H1 (cell line): ENCODE data around the gene PHOSPHO1. TPM values are rescaled to one million over a fixed set of nuclear protein-coding genes. Genes with fewer than 3 reads are reported as not detected.

ENCODE experiments used
- BACH1 ChIP-seq: IDR thresholded peaks from 2 replicates; pipeline ENCODE4 v1.6.1; 2012; ENCODE audit warnings: low read length, improper control_type of control experiment
- CHD1 ChIP-seq: IDR thresholded peaks from 2 replicates; pipeline ENCODE4 v1.6.1; 2012; ENCODE audit warnings: low read depth, low read length, improper control_type of control experiment
- CHD7 ChIP-seq: fragments of 300-600 bp; sonication (generic); IDR thresholded peaks from 2 replicates; pipeline ENCODE4 v1.7.1; 2012; ENCODE audit warnings: low read length, moderate library complexity, mild to moderate bottlenecking, inconsistent platforms; ENCODE audit not compliant: insufficient replicate concordance
- JUN ChIP-seq: IDR thresholded peaks from 2 replicates; pipeline ENCODE4 v1.6.1; 2011; ENCODE audit warnings: low read depth, mild to moderate bottlenecking, improper control_type of control experiment, low read length
- JUND ChIP-seq: IDR thresholded peaks from 2 replicates; pipeline ENCODE4 v1.6.1; 2011; ENCODE audit warnings: mild to moderate bottlenecking, improper control_type of control experiment, low read length
- MAFK ChIP-seq: IDR thresholded peaks from 2 replicates; pipeline ENCODE4 v1.6.1; 2012; ENCODE audit warnings: low read depth, mild to moderate bottlenecking, improper control_type of control experiment, low read length
- SP2 ChIP-seq: IDR thresholded peaks from 2 replicates; pipeline ENCODE4 v1.6.1; 2012; ENCODE audit warnings: mild to moderate bottlenecking, low read length, inconsistent platforms
- polyA plus RNA-seq, 7 experiments: library from polyadenylated mRNA; depleted of rRNA in 3 of 7; stranded (reverse) in 5 of 7; unstranded in 2 of 7; fragments of >200 nt in 5 of 7; fragments of 200-250 nt in 2 of 7; gene quantifications; 1 replicate in 5 of 7; 2 replicates in 1 of 7; 4 replicates in 1 of 7; pipeline versions ENCODE4 v1.2.1 to v1.2.3, GENCODE V29; 2011 to 2013; ENCODE audit warnings: missing spikeins in 2 of 7, mixed read lengths in 2 of 7
- total RNA-seq: library from RNA; stranded (reverse); fragmentation: NEBNext Ultra II Directional; extraction: Animal tissue kit (Norgen Biotek cat#: 25700); gene quantifications from 2 replicates; pipeline ENCODE4 v1.2.1, GENCODE V29; 2021

The PHOSPHO1 gene
- total and polyA plus RNA-seq, 2 of the 8 experiments (the other 6 are each of a cell fraction or from before 2014, with no cell fraction given): 0.34 to 0.45 TPM

DNA sequence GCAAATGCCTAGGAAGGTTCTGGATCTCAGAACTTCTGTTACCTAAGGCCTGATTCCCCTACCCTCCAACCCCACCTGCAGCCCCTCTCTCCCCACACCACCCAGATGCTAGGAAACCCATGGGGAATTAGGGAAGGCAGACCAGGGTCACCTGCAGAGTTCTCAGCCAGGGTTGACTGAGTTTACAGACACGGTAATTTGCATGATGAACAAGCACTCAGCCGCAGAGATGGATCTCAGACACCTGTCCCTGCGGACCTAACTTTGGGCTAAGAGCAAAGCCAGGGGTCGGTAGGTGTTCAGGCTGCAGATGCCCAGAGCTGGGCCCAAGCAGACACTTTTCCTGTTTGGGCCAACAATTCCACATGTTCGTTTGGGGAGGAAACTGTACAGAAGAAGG, 17.2 kb downstream of the PHOSPHO1 start (continued):
- TF ChIP-seq CHD7 (no peak), SP2 (no peak), BACH1 (no peak), JUND (no peak), JUN (no peak), MAFK (no peak), CHD1 (no peak)
